Measurements from ENCODE around the gene PYGM.

DNA sequence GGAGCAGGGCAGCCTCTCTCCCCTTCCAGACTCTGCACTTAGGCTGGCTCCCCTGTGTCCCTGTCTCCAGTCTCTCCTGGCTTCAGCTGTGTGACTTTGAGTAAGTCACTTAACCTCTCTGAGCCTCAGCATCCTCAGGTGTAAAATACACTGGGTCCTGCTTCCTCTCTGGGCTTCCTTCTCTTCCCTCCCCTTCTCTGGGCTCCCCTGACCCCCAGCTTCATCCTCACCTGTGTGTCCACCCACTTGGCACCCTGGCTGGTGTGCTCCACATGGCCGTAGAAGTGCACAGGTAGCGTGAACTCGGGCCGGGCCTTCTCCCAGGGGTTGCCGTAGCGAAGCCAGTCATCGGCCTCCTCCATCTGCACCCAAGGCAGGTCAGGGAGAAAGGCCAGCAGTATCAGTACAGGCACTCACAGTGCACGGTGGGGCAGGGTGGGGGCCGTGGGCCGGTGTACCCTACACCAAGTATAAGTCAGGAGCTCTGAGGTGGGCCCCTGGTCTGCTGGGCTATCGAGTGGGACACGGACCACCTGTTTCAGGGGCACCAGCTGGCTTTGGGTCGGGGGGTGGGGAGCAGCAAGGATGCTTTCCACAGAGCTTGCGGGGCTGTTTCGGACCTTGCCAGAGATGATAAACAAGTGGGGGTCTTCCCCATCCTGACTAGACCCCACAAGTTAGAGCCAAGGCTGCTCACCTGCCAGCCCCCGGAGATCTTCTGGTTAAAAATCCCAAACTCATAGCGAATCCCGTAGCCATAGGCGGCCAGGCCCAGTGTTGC is 2.0 kb downstream of the PYGM start:
- TF ChIP-seq CTCF (conservative IDR thresholded peaks at IDR 0.05; ENCODE audit: low read length) (no peak), EZH2phosphoT487 (IDR thresholded peaks at IDR 0.05; ENCODE audit: borderline replicate concordance, low read depth, low read length) (no peak)

All from OCI-LY7 (cell line).